ENCODE measurements around the gene KLK1.

Gene KLK1

GRCh38 chr19:50823389-50824042 is at the start of gene KLK1:
Gene KLK1, minus strand, starts transcription at chr19:50823787. Its CDS starts 39 bp downstream, at chr19:50823748.
- no peak for DNase-seq (ENCODE audit: low spot score)

DNA sequence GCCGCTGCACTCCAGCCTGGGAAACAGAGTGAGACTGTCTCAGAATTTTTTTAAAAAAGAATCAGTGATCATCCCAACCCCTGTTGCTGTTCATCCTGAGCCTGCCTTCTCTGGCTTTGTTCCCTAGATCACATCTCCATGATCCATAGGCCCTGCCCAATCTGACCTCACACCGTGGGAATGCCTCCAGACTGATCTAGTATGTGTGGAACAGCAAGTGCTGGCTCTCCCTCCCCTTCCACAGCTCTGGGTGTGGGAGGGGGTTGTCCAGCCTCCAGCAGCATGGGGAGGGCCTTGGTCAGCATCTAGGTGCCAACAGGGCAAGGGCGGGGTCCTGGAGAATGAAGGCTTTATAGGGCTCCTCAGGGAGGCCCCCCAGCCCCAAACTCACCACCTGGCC is 49.5 kb upstream of the KLK1 start, which contains the start of gene KLK2:
KLK2 (plus strand) TSS at position 384 of the 400 bp plus-strand sequence. CDS start 35 bp downstream, outside the sequence.
- DNase-seq (ENCODE audit: low spot score) = no peak

GRCh38 chr19:50870417-50871089 is 47.0 kb upstream of the KLK1 start:
- DNase-seq (ENCODE audit: low spot score) = no peak

DNA sequence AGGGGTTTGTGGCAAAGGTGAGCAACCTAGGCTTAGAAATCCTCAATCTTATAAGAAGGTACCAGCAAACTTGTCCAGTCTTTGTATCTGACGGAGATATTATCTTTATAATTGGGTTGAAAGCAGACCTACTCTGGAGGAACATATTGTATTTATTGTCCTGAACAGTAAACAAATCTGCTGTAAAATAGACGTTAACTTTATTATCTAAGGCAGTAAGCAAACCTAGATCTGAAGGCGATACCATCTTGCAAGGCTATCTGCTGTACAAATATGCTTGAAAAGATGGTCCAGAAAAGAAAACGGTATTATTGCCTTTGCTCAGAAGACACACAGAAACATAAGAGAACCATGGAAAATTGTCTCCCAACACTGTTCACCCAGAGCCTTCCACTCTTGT is 45.9 kb upstream of the KLK1 start:
- DNase-seq (ENCODE audit: low spot score) = no peak

DNA sequence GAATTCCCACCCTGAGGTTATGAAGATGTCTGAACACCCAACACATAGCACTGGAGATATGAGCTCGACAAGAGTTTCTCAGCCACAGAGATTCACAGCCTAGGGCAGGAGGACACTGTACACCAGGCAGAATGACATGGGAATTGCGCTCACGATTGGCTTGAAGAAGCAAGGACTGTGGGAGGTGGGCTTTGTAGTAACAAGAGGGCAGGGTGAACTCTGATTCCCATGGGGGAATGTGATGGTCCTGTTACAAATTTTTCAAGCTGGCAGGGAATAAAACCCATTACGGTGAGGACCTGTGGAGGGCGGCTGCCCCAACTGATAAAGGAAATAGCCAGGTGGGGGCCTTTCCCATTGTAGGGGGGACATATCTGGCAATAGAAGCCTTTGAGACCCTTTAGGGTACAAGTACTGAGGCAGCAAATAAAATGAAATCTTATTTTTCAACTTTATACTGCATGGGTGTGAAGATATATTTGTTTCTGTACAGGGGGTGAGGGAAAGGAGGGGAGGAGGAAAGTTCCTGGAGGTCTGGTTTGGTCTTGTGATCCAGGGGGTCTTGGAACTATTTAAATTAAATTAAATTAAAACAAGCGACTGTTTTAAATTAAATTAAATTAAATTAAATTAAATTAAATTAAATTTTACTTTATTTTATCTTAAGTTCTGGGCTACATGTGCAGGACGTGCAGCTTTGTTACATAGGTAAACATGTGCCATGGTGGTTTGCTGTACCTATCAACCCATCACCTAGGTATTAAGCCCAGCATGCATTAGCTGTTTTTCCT is 38.1 kb upstream of the KLK1 start:
- no peak for DNase-seq (ENCODE audit: low spot score)

- DNase-seq (ENCODE audit: low spot score) = no peak
Measured at GRCh38 chr19:50861010-50861409, 37.4 kb upstream of the KLK1 start.

DNA sequence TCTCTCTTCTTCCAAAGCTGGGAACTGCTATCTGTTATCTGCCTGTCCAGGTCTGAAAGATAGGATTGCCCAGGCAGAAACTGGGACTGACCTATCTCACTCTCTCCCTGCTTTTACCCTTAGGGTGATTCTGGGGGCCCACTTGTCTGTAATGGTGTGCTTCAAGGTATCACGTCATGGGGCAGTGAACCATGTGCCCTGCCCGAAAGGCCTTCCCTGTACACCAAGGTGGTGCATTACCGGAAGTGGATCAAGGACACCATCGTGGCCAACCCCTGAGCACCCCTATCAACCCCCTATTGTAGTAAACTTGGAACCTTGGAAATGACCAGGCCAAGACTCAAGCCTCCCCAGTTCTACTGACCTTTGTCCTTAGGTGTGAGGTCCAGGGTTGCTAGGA is 36.3 kb upstream of the KLK1 start:
- no peak for DNase-seq (ENCODE audit: low spot score)

GRCh38 chr19:50858886-50859285 is 35.3 kb upstream of the KLK1 start:
- DNase-seq (ENCODE audit: low spot score) = no peak

DNA sequence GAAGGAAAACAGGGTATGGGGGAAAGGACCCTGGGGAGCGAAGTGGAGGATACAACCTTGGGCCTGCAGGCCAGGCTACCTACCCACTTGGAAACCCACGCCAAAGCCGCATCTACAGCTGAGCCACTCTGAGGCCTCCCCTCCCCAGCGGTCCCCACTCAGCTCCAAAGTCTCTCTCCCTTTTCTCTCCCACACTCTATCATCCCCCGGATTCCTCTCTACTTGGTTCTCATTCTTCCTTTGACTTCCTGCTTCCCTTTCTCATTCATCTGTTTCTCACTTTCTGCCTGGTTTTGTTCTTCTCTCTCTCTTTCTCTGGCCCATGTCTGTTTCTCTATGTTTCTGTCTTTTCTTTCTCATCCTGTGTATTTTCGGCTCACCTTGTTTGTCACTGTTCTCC is 33.8 kb upstream of the KLK1 start:
- DNase-seq (ENCODE audit: low spot score) = no peak

DNA sequence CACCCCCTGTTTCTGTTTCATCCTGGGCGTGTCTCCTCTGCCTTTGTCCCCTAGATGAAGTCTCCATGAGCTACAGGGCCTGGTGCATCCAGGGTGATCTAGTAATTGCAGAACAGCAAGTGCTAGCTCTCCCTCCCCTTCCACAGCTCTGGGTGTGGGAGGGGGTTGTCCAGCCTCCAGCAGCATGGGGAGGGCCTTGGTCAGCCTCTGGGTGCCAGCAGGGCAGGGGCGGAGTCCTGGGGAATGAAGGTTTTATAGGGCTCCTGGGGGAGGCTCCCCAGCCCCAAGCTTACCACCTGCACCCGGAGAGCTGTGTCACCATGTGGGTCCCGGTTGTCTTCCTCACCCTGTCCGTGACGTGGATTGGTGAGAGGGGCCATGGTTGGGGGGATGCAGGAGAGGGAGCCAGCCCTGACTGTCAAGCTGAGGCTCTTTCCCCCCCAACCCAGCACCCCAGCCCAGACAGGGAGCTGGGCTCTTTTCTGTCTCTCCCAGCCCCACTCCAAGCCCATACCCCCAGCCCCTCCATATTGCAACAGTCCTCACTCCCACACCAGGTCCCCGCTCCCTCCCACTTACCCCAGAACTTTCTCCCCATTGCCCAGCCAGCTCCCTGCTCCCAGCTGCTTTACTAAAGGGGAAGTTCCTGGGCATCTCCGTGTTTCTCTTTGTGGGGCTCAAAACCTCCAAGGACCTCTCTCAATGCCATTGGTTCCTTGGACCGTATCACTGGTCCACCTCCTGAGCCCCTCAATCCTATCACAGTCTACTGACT is 31.2 kb upstream of the KLK1 start, which contains the start of gene KLK3:
KLK3 (plus strand) TSS at position 280 of the 775 bp plus-strand sequence; CDS start at position 321, 41 bp downstream.
- DNase-seq (ENCODE audit: low spot score) = no peak

GRCh38 chr19:50851620-50852019 is 28.0 kb upstream of the KLK1 start:
- DNase-seq (ENCODE audit: low spot score) = no peak

DNA sequence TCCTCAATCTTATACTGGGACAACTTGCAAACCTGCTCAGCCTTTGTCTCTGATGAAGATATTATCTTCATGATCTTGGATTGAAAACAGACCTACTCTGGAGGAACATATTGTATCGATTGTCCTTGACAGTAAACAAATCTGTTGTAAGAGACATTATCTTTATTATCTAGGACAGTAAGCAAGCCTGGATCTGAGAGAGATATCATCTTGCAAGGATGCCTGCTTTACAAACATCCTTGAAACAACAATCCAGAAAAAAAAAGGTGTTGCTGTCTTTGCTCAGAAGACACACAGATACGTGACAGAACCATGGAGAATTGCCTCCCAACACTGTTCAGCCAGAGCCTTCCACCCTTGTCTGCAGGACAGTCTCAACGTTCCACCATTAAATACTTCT is 27.2 kb upstream of the KLK1 start:
- DNase-seq (ENCODE audit: low spot score) = no peak

- DNase-seq (ENCODE audit: low spot score) = no peak
Measured at GRCh38 chr19:50844296-50844935, 20.8 kb upstream of the KLK1 start.

- DNase-seq (ENCODE audit: low spot score) = no peak
Measured at GRCh38 chr19:50843701-50844221, 20.2 kb upstream of the KLK1 start.

DNA sequence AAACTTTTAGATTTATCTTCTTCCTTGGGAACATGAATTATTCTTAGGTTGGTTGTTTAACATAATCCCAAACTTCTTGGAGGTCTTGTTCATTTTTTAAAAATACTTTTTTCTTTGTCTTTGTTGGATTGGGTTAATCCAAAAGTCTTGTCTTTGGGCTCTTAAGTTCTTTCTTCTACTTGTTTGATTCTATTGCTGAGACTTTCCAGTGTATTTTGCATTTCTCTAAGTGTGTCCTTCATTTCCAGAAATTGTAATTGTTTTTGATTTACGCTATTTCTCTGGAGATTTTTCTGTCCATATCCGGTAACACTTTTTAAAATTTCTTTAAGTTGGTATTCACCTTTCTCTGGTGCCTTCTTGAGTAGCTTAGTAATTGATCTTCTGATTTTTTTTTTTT is 19.6 kb upstream of the KLK1 start:
- no peak for DNase-seq (ENCODE audit: low spot score)

GRCh38 chr19:50842130-50842529 is 18.5 kb upstream of the KLK1 start:
- no peak for DNase-seq (ENCODE audit: low spot score)

GRCh38 chr19:50839712-50840655 is 16.4 kb upstream of the KLK1 start:
- DNase-seq (ENCODE audit: low spot score) = no peak

GRCh38 chr19:50838239-50838638 is 14.7 kb upstream of the KLK1 start:
- DNase-seq (ENCODE audit: low spot score) = no peak

GRCh38 chr19:50837300-50837699 is 13.7 kb upstream of the KLK1 start:
- no peak for DNase-seq (ENCODE audit: low spot score)

- DNase-seq (ENCODE audit: low spot score) = no peak
Measured at GRCh38 chr19:50836543-50837195, 13.1 kb upstream of the KLK1 start.

Measured in putamen (tissue), 1 donor.